ENCODE data around the gene CFAP61.
A peak's percentile ranks its signal among the peaks of the same experiment; 100 is the strongest.

Gene CFAP61

GRCh38 chr20:20404633-20405032 lies 352.3 kb downstream of the CFAP61 start:
- no peak for DNase-seq (ENCODE audit: low spot score)

- DNase-seq (ENCODE audit: low spot score), result no peak
Measured at GRCh38 chr20:20405623-20406022, 353.3 kb downstream of the CFAP61 start.

DNA sequence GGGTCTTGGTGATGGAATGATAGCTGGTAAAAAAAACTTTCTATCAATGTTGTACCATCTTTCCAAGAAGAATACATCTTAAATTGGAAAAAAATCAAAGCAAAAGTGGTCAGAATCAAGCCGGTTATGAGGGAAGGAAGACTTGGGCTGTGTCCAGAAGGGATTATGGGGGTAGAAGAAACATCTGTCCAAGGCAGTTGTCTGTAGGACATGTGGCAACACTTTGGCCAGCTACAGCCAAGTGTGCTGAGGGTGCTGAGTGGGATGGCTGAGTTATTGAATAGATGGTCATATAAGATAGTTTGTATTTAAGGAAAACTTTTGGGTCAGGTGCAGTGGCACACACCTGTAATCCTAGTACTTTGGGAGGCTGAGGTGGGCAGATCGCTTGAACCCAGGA lies 354.0 kb downstream of the CFAP61 start:
- DNase-seq (ENCODE audit: low spot score), result no peak

DNA sequence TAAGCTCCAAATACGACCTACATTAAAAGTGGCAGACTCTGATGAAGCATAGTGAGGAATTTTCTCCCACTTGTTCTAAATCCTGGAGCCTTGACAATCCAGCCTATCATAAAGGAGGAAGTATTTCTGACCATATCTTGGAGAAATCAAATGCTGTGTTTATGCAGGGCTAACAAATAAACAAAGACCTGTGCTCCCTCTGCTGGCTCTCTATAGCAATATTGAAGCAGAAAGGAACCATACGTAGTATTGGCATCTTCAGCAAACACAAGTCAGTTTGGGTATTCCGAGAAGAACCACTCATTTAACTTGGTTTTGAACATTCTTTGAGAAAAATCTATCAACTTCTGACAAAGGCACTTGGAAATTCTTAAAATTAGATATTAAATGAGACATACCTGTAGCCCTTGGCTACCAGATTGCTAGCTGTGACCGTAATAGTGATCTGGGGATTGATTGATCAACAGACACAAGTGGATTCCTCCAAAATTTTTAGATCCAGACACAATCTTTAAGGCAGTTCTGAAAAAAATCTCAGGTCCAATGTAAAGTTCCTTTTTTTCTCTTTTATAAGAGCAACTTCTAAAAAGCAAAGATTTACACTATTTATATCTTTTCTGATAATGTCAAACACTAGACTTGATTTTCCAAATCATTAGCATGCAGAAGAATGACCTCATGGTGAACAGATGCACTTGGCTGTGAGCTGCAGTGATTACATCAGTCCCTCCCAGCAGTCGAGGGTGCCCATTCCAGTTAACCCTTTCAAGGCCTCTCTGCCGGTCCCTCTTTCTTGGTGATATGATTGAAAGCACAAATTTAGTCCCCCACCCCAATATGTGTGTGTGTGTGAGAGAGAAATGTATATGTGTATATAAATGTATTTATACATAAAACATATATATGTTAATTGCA lies 355.8 kb downstream of the CFAP61 start:
- peak; percentile 40 for DNase-seq (ENCODE audit: low spot score)

GRCh38 chr20:20409331-20409730 lies 357.0 kb downstream of the CFAP61 start:
- no peak for DNase-seq (ENCODE audit: low spot score)

Data from COLO829 (cell line).